GM12878 (cell line): ENCODE measurements around the gene MAST4. TPM values are rescaled to one million over a fixed set of nuclear protein-coding genes. Genes with fewer than 3 reads are reported as not detected.

Experiments
- ATAC-seq: fragments of 200-7000 bp; cut with Tn5 transposase; 3 replicates; pipeline ENCODE4 v1.9.1; 2020; ENCODE audit warnings: mild to moderate bottlenecking, moderate library complexity
- BruUV-seq: library from RNA; stranded (reverse); fragments of 400-500 nt; replicated peaks from 2 replicates; lab custom pipeline; 2021; lab: Mats Ljungman, UMichigan
- CTCF ChIA-PET: fragments of 300-600 bp; sonication (Branson Sonifier 250); formaldehyde crosslinking; extraction: SDS; loops from one replicate; lab custom pipeline; 2021; ENCODE audit warnings: inconsistent platforms; lab: Yijun Ruan, JAX
- POLR2A ChIA-PET: fragments of 350-600 bp; formaldehyde crosslinking; extraction: SDS; loops from one replicate; lab custom pipeline; 2021; ENCODE audit warnings: inconsistent platforms; lab: Charles Lee
- RAD21 ChIA-PET: fragments of 300-600 bp; sonication (Branson Sonifier 250); formaldehyde crosslinking; loops from one replicate; lab custom pipeline; 2023; ENCODE audit warnings: antibody characterized with exemption; ENCODE audit not compliant: unreplicated experiment; lab: Charles Lee
- SMC1A ChIA-PET: fragments of 300-600 bp; sonication (Branson Sonifier 250); formaldehyde crosslinking; loops from one replicate; lab custom pipeline; 2023; ENCODE audit not compliant: unreplicated experiment, uncharacterized antibody; lab: Charles Lee
- DNase-seq: peaks from one replicate; pipeline ENCODE4 v3.0.0-alpha.2; 2011; ENCODE audit warnings: low read depth, low spot score
- FAIRE-seq: peaks from 3 replicates; lab custom pipeline; 2011; peaks lifted over from hg19 to GRCh38; lab: Jason Lieb, UNC
- H2AFZ ChIP-seq: 2 replicates; pipeline ENCODE4 v1.6.0; 2011; ENCODE audit warnings: low read depth, low read length, control low read depth; ENCODE audit not compliant: control insufficient read depth
- H3K27ac ChIP-seq: 2 replicates; pipeline ENCODE4 v1.5.1; 2011; ENCODE audit warnings: control low read depth; ENCODE audit not compliant: control insufficient read depth, insufficient read depth
- H3K27me3 ChIP-seq, 2 experiments: replicated peaks in 1 of 2; 2 replicates each; pipeline versions ENCODE4 v1.6.0 to v1.6.1; 2011; ENCODE audit warnings: low read length in 1 of 2; ENCODE audit not compliant: control insufficient read depth in 2 of 2, insufficient read depth in 2 of 2
- H3K36me3 ChIP-seq, 2 experiments: 2 replicates each; pipeline ENCODE4 v1.5.1; 2011; ENCODE audit warnings: low read length in 1 of 2; ENCODE audit not compliant: control insufficient read depth in 2 of 2, insufficient read depth in 2 of 2
- H3K4me1 ChIP-seq: 2 replicates; pipeline ENCODE4 v1.6.1; 2011; ENCODE audit warnings: mild to moderate bottlenecking, low read length, moderate library complexity, mixed read lengths; ENCODE audit not compliant: control insufficient read depth, insufficient read depth
- H3K4me2 ChIP-seq: 2 replicates; pipeline ENCODE4 v1.6.0; 2011; ENCODE audit warnings: control low read depth; ENCODE audit not compliant: control insufficient read depth, insufficient read depth
- H3K4me3 ChIP-seq: fragments of 200-600 bp; sonication (generic); 2 replicates; pipeline ENCODE4 v1.5.1; 2016
- H3K79me2 ChIP-seq: 2 replicates; pipeline ENCODE4 v1.6.0; 2011; ENCODE audit warnings: low read length; ENCODE audit not compliant: control insufficient read depth, insufficient read depth
- H3K9ac ChIP-seq: 2 replicates; pipeline ENCODE4 v1.8.0; 2011; ENCODE audit warnings: low read length, control low read depth, mixed read lengths; ENCODE audit not compliant: control insufficient read depth, insufficient read depth
- H3K9me3 ChIP-seq: replicated peaks from 3 replicates; pipeline ENCODE4 v1.5.1; 2011; ENCODE audit warnings: mild to moderate bottlenecking, low read length; ENCODE audit not compliant: control insufficient read depth, insufficient read depth
- H4K20me1 ChIP-seq: 2 replicates; pipeline ENCODE4 v1.6.0; 2011; ENCODE audit not compliant: control insufficient read depth, insufficient read depth
- BHLHE40 ChIP-seq, 2 experiments: fragments of 450-650 bp in 1 of 2; IDR thresholded peaks; 2 replicates each; pipeline ENCODE4 v1.6.1; 2011 to 2017; ENCODE audit warnings: low read depth in 2 of 2, borderline replicate concordance in 1 of 2, improper control_type of control experiment in 1 of 2, low read length in 1 of 2, mild to moderate bottlenecking in 1 of 2
- FOXM1 ChIP-seq: IDR thresholded peaks from 2 replicates; pipeline ENCODE4 v1.6.1; 2012; ENCODE audit warnings: low read depth, mild to moderate bottlenecking, inconsistent platforms, low read length, moderate library complexity
- NR2C2 ChIP-seq: IDR thresholded peaks from 2 replicates; pipeline ENCODE4 v1.6.1; 2011; ENCODE audit warnings: borderline replicate concordance, low read depth; ENCODE audit not compliant: control insufficient read depth, insufficient read length
- TBL1XR1 ChIP-seq: IDR thresholded peaks from 2 replicates; pipeline ENCODE4 v1.6.1; 2012; ENCODE audit warnings: low read depth, low read length, improper control_type of control experiment
- WGBS: methylation state at CpG from one replicate; pipeline ENCODE4 v1.1.6; 2016; ENCODE audit warnings: low lambda C conversion rate; ENCODE audit not compliant: insufficient replicate concordance, insufficient coverage; ENCODE audit errors: missing lambda C conversion rate; 5-methylcytosine and 5-hydroxymethylcytosine counted together
- in situ Hi-C: fragments of 300-500 bp; cut with MboI; formaldehyde crosslinking; loops from 9 replicates; pipeline ENCODE4 v1.14.3; 2018; ENCODE audit warnings: mixed read lengths
- intact Hi-C: fragments of 100-400 bp; cut with micrococcal nuclease; formaldehyde crosslinking; loops from one replicate; pipeline ENCODE4 v1.14.2; 2022; ENCODE audit not compliant: unreplicated experiment
- polyA plus RNA-seq, 11 experiments: library from polyadenylated mRNA; depleted of rRNA in 4 of 11; unstranded in 6 of 11; stranded (reverse) in 5 of 11; fragments of >200 nt; fragmentation: Nextera tagmentation in 4 of 11; fragmentation: Illumina TruSeq in 1 of 11; extraction: Ambion mirVana in 4 of 11; extraction: Trizol in 1 of 11; gene quantifications; 1 replicate in 1 of 11; 2 replicates in 10 of 11; pipeline versions ENCODE4 v1.2.1 to v1.2.3, GENCODE V29; 2011 to 2016; ENCODE audit warnings: inconsistent platforms in 2 of 11, missing spikeins in 2 of 11, low read depth in 1 of 11
- total RNA-seq, 4 experiments: library from RNA; depleted of rRNA in 3 of 4; stranded (reverse); fragments of >200 nt in 3 of 4; fragmentation: Illumina TruSeq in 1 of 4; extraction: Trizol in 1 of 4; gene quantifications; 2 replicates each; pipeline versions ENCODE4 v1.2.1 to v1.2.3, GENCODE V29; 2013 to 2021
- TF ChIP-seq, protein P1 (sequence below): fragments of 450-650 bp; formaldehyde crosslinking; IDR thresholded peaks from 2 replicates; pipeline ENCODE4 v1.4.0; 2020; ENCODE audit warnings: mild to moderate bottlenecking, moderate library complexity
- TF ChIP-seq, protein P2 (sequence below): fragments of 450-650 bp; formaldehyde crosslinking; IDR thresholded peaks from 2 replicates; pipeline ENCODE4 v1.5.0; 2022; ENCODE audit warnings: mild to moderate bottlenecking, missing genetic modification characterization
- TF ChIP-seq, protein P3 (sequence below): IDR thresholded peaks from 2 replicates; pipeline ENCODE4 v1.6.1; 2011; ENCODE audit warnings: low read depth, mild to moderate bottlenecking, low read length, moderate library complexity, borderline replicate concordance; ENCODE audit errors: extremely low read depth
- TF ChIP-seq, protein P4 (sequence below): fragments of 450-650 bp; IDR thresholded peaks from 2 replicates; pipeline ENCODE4 v1.6.1; 2017; ENCODE audit warnings: mild to moderate bottlenecking, low read depth, inconsistent platforms; ENCODE audit not compliant: poor library complexity, severe bottlenecking

Gene MAST4
- total and polyA plus RNA-seq, 10 of the 15 experiments (the other 5 are each of a cell fraction or from before 2014, with no cell fraction given): 0.02 to 1.6 (median 0.29) TPM; not detected in 1

DNA sequence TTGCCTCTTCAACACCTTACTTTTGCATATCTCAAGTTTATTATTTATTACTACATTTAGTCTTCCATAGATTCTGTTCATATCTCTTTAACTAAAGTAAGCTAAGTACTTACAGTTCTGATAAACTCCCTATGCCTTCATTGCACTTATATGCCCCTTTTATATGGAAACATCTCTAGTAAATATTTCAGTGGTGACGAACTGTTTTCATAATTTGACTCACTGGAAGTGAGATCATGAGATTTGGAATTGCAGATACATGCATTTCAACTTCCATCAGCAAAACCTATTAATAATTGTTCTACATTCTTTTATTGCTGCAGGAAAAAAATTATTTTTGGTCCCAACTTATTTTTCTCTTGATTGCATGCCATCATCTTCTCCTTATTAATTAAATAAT, 336.9 kb downstream of the MAST4 start:
- no TSS peak for BruUV-seq
- H3K4me3 ChIP-seq: no peak overlapping the region

More for the DNA sequence above, 336.9 kb downstream of the MAST4 start:
- DNase-seq: no peak
- H4K20me1 ChIP-seq: no peaks in the 10 kb centered on the region
- no peaks in the 10 kb centered on the region for H3K4me1 ChIP-seq
- no peak for ATAC-seq
- no peaks in the 10 kb centered on the region for H3K27me3 ChIP-seq
- ChIA-PET CTCF (no interaction called here), RAD21 (no interaction called here), POLR2A (no interaction called here), SMC1A (interaction anchor here (1.7 kb wide), 1 partner anchor 13 kb away, joined by 6 read pairs; no protein-coding TSS in a partner anchor)
- 0% methylated on average over 1 of the region's 1 CpG for WGBS
- TF ChIP-seq, protein P1, sequence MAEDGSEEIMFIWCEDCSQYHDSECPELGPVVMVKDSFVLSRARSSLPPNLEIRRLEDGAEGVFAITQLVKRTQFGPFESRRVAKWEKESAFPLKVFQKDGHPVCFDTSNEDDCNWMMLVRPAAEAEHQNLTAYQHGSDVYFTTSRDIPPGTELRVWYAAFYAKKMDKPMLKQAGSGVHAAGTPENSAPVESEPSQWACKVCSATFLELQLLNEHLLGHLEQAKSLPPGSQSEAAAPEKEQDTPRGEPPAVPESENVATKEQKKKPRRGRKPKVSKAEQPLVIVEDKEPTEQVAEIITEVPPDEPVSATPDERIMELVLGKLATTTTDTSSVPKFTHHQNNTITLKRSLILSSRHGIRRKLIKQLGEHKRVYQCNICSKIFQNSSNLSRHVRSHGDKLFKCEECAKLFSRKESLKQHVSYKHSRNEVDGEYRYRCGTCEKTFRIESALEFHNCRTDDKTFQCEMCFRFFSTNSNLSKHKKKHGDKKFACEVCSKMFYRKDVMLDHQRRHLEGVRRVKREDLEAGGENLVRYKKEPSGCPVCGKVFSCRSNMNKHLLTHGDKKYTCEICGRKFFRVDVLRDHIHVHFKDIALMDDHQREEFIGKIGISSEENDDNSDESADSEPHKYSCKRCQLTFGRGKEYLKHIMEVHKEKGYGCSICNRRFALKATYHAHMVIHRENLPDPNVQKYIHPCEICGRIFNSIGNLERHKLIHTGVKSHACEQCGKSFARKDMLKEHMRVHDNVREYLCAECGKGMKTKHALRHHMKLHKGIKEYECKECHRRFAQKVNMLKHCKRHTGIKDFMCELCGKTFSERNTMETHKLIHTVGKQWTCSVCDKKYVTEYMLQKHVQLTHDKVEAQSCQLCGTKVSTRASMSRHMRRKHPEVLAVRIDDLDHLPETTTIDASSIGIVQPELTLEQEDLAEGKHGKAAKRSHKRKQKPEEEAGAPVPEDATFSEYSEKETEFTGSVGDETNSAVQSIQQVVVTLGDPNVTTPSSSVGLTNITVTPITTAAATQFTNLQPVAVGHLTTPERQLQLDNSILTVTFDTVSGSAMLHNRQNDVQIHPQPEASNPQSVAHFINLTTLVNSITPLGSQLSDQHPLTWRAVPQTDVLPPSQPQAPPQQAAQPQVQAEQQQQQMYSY (CRISPR knock-in tag): no peak
- TF ChIP-seq, protein P2, sequence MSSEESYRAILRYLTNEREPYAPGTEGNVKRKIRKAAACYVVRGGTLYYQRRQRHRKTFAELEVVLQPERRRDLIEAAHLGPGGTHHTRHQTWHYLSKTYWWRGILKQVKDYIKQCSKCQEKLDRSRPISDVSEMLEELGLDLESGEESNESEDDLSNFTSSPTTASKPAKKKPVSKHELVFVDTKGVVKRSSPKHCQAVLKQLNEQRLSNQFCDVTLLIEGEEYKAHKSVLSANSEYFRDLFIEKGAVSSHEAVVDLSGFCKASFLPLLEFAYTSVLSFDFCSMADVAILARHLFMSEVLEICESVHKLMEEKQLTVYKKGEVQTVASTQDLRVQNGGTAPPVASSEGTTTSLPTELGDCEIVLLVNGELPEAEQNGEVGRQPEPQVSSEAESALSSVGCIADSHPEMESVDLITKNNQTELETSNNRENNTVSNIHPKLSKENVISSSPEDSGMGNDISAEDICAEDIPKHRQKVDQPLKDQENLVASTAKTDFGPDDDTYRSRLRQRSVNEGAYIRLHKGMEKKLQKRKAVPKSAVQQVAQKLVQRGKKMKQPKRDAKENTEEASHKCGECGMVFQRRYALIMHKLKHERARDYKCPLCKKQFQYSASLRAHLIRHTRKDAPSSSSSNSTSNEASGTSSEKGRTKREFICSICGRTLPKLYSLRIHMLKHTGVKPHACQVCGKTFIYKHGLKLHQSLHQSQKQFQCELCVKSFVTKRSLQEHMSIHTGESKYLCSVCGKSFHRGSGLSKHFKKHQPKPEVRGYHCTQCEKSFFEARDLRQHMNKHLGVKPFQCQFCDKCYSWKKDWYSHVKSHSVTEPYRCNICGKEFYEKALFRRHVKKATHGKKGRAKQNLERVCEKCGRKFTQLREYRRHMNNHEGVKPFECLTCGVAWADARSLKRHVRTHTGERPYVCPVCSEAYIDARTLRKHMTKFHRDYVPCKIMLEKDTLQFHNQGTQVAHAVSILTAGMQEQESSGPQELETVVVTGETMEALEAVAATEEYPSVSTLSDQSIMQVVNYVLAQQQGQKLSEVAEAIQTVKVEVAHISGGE (CRISPR knock-in tag): no peak
- TF ChIP-seq TBL1XR1 (no peak), BHLHE40 (IDR thresholded peaks at IDR 0.05; ENCODE audit: borderline replicate concordance in 1 of 2, low read depth in 2 of 2, low read length in 1 of 2) (no peak), FOXM1 (no peak), NR2C2 (no peak)
- TF ChIP-seq, protein P3, sequence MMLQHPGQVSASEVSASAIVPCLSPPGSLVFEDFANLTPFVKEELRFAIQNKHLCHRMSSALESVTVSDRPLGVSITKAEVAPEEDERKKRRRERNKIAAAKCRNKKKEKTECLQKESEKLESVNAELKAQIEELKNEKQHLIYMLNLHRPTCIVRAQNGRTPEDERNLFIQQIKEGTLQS: no peak
- TF ChIP-seq, protein P4, sequence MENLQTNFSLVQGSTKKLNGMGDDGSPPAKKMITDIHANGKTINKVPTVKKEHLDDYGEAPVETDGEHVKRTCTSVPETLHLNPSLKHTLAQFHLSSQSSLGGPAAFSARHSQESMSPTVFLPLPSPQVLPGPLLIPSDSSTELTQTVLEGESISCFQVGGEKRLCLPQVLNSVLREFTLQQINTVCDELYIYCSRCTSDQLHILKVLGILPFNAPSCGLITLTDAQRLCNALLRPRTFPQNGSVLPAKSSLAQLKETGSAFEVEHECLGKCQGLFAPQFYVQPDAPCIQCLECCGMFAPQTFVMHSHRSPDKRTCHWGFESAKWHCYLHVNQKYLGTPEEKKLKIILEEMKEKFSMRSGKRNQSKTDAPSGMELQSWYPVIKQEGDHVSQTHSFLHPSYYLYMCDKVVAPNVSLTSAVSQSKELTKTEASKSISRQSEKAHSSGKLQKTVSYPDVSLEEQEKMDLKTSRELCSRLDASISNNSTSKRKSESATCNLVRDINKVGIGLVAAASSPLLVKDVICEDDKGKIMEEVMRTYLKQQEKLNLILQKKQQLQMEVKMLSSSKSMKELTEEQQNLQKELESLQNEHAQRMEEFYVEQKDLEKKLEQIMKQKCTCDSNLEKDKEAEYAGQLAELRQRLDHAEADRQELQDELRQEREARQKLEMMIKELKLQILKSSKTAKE: no peak
- H3K4me2 ChIP-seq: no peak overlapping the region
- H3K27ac ChIP-seq: no peak overlapping the region
- no peaks in the 10 kb centered on the region for H3K9me3 ChIP-seq
- H3K9ac ChIP-seq: no peak overlapping the region
- no peaks in the 10 kb centered on the region for H3K36me3 ChIP-seq
- in situ Hi-C loops (no loop called here), intact Hi-C loops (no loop called here)
- H3K79me2 ChIP-seq: no peaks in the 10 kb centered on the region
- FAIRE-seq: no peak
- no peak overlapping the region for H2AFZ ChIP-seq
